ENCODE results near the gene GRM7. TPM values are rescaled to one million over a fixed set of nuclear protein-coding genes. Genes with fewer than 3 reads are reported as not detected.

Gene GRM7
- total RNA-seq, 2 experiments from 2014 or later, result not detected

DNA sequence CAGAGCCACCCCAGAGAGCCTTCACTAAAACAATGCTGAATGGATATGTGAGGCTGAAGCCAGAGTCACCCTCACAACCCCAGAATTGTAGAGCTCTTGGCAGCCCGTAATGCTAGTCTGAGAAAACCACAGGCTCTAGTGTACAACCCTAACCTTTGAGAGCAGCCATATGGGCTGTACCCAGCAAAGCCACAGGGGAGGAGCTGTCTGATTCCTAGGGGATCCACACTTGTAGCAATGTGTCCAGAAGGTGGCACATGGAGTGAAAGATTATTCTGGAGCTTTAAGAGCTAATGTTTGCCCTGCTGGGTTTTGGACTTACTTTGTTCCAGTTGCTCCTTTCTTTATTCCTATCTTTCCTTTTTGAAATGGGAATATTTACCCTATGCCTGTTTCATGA, 626.8 kb downstream of the GRM7 start:
- DNase-seq (no peak), ATAC-seq (ENCODE audit: poor library complexity) (no peak)
- H3K4me3 ChIP-seq (ENCODE audit: low read length), result no peak overlapping the region
- no peaks in the 10 kb centered on the region for H3K27me3 Mint-ChIP-seq
- no peaks in the 10 kb centered on the region for H3K4me1 ChIP-seq (ENCODE audit: insufficient read depth, low read length)
- no peaks in the 10 kb centered on the region for H3K36me3 Mint-ChIP-seq (ENCODE audit: low read depth)
- H3K27me3 ChIP-seq (ENCODE audit: control insufficient read depth in 1 of 2, insufficient read depth in 2 of 2, low read length in 2 of 2), result no peaks in the 10 kb centered on the region
- no peak overlapping the region for H3K4me3 Mint-ChIP-seq
- intact Hi-C loops (cut with DNase I, micrococcal nuclease), result no loop called here
- no peaks in the 10 kb centered on the region for H3K4me1 Mint-ChIP-seq (ENCODE audit: low read depth)
- POLR2A ChIA-PET, result no interaction called here
- no peak overlapping the region for H3K27ac ChIP-seq (ENCODE audit: low read depth in 1 of 2, low read length in 2 of 2)
- CTCF ChIA-PET, result no interaction called here
- H3K9me3 Mint-ChIP-seq, result peaks cover 4% of the 10 kb centered on the region
- no peaks in the 10 kb centered on the region for H3K36me3 ChIP-seq (ENCODE audit: insufficient read depth, low read length)
- TF ChIP-seq, protein P1, sequence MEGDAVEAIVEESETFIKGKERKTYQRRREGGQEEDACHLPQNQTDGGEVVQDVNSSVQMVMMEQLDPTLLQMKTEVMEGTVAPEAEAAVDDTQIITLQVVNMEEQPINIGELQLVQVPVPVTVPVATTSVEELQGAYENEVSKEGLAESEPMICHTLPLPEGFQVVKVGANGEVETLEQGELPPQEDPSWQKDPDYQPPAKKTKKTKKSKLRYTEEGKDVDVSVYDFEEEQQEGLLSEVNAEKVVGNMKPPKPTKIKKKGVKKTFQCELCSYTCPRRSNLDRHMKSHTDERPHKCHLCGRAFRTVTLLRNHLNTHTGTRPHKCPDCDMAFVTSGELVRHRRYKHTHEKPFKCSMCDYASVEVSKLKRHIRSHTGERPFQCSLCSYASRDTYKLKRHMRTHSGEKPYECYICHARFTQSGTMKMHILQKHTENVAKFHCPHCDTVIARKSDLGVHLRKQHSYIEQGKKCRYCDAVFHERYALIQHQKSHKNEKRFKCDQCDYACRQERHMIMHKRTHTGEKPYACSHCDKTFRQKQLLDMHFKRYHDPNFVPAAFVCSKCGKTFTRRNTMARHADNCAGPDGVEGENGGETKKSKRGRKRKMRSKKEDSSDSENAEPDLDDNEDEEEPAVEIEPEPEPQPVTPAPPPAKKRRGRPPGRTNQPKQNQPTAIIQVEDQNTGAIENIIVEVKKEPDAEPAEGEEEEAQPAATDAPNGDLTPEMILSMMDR (IDR thresholded peaks at IDR 0.05), result no peak
- no peak overlapping the region for H3K27ac Mint-ChIP-seq
- H3K9me3 ChIP-seq (ENCODE audit: control insufficient read depth in 1 of 2, insufficient read depth in 1 of 2, low read length in 2 of 2), result no peaks in the 10 kb centered on the region

DNA sequence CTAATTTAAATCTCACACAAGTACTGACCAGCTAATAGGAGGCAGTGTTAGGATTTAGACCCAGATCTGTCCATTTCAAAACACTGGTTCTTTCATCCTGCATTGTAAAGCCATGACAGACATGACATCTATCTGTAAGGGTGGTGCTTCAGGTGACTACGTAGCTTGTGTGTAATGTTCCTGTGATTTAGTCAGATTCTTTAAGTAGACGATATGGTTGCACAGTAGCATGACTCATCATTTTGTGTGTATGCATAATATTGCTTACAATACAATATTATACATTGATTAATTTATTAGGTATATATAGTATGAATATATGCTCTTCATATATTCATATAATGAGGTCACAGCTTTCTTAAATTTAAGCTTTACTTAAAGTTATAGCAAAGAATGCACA, 628.5 kb downstream of the GRM7 start:
- H3K4me3 ChIP-seq (ENCODE audit: low read length), result no peak overlapping the region
- intact Hi-C loops (cut with DNase I, micrococcal nuclease), result no loop called here
- Mint-ChIP-seq H3K4me1 (ENCODE audit: low read depth) (no peaks in the 10 kb centered on the region), H3K4me3 (no peak overlapping the region), H3K36me3 (ENCODE audit: low read depth) (no peaks in the 10 kb centered on the region), H3K27ac (no peak overlapping the region), H3K27me3 (no peaks in the 10 kb centered on the region), H3K9me3 (peaks cover 8% of the 10 kb centered on the region)
- TF ChIP-seq, protein P1 (IDR thresholded peaks at IDR 0.05), result no peak
- no peak for DNase-seq
- no peak for ATAC-seq (ENCODE audit: poor library complexity)
- no peaks in the 10 kb centered on the region for H3K36me3 ChIP-seq (ENCODE audit: insufficient read depth, low read length)
- H3K27me3 ChIP-seq (ENCODE audit: control insufficient read depth in 1 of 2, insufficient read depth in 2 of 2, low read length in 2 of 2), result no peaks in the 10 kb centered on the region
- H3K27ac ChIP-seq (ENCODE audit: low read depth in 1 of 2, low read length in 2 of 2), result no peak overlapping the region
- ChIA-PET POLR2A (no interaction called here), CTCF (no interaction called here)
- no peaks in the 10 kb centered on the region for H3K4me1 ChIP-seq (ENCODE audit: insufficient read depth, low read length)
- no peaks in the 10 kb centered on the region for H3K9me3 ChIP-seq (ENCODE audit: control insufficient read depth in 1 of 2, insufficient read depth in 1 of 2, low read length in 2 of 2)

DNA sequence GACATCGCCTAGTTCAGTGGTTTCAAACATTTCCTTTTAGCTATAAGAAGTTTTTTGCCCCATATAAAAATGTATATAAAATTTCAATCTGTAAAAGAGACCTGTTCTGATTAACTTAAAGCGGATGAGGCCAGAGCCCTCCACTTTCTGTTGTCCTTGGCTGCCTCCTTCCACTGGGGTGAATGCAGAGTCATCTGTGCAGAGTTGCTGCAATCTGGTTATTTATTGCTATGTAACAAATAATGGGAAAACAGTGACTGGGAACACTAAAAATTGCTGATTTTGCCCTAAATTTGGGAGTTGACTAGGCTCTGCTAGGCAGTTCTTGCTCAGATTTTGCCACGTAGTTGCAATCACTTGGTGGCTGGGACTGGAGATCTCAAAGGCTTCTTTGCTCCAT, 637.8 kb downstream of the GRM7 start:
- Histone ChIP-seq H3K27ac (ENCODE audit: low read depth in 1 of 2, low read length in 2 of 2) (no peak overlapping the region), H3K9me3 (ENCODE audit: control insufficient read depth in 1 of 2, insufficient read depth in 1 of 2, low read length in 2 of 2) (peaks cover 5 to 6% of the 10 kb centered on the region in 2 experiments), H3K4me1 (ENCODE audit: insufficient read depth, low read length) (no peaks in the 10 kb centered on the region), H3K36me3 (ENCODE audit: insufficient read depth, low read length) (no peaks in the 10 kb centered on the region), H3K27me3 (ENCODE audit: control insufficient read depth in 1 of 2, insufficient read depth in 2 of 2, low read length in 2 of 2) (no peaks in the 10 kb centered on the region), H3K4me3 (ENCODE audit: low read length) (no peak overlapping the region)
- Mint-ChIP-seq H3K9me3 (no peaks in the 10 kb centered on the region), H3K4me3 (no peak overlapping the region), H3K4me1 (ENCODE audit: low read depth) (no peaks in the 10 kb centered on the region), H3K36me3 (ENCODE audit: low read depth) (no peaks in the 10 kb centered on the region), H3K27ac (no peak overlapping the region), H3K27me3 (no peaks in the 10 kb centered on the region)
- ATAC-seq (ENCODE audit: poor library complexity) (no peak), DNase-seq (no peak)
- TF ChIP-seq, protein P1 (IDR thresholded peaks at IDR 0.05), result no peak
- CTCF ChIA-PET, result no interaction called here
- POLR2A ChIA-PET, result no interaction called here
- intact Hi-C loops (cut with DNase I, micrococcal nuclease), result no loop called here
